Right kidney (tissue), 1 donor: ENCODE data around the gene IL6ST.

Experiments
- DNase-seq: peaks from one replicate; pipeline ENCODE4 v3.0.0-alpha.2; 2016

IL6ST gene

DNA sequence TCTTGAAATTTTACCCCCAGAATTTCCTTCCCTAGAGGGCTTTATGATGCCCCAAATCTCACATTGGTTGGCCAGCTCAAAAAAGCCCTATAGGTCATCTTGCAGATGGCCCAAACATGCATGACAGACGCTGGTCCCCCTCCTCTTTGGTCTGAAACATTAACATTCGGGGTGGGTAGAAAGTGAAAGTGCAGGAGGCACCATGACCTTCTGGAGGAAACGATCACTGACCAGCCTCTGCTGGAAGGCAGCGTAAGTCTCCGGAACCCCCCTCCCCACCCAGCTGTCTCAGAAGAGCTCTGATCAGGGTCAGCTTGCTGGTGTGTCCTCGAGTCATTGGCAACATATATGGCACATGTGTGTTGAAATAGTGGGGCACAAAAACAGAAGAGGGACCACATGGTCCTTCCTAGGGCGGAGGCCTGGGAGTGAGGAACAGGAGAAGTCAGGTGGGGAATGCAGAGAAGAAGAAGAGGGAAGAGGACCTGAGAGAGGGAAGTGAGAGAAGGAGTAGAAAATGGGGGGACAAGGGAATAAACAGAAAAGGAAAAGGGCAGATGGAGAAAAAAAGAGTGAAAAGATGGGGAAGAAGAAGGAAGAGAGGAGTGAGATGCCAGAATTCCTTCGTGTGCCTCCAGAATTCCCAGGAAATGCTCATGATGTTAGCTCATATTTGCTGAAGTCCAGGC lies 97.4 kb downstream of the IL6ST start:
- no peak for DNase-seq

DNA sequence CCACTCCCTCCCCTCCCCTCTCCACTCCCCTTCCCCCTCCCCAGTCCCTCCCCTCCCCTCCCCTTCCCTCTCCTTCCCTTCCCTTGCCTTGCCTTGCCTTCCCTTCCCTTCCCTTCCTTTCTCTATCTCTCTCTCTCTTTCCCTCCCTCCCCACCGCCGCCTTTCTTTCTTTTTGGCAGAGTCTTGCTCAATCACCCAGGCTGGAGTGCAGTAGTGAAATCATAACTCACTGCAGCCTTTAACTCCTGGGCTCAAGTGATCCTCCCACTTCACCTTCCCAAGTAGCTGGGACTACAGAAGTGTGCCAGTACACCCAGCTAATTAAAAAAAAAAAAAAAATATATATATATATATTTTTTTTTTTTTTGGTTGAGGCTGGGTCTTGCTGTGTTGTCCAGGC lies 98.1 kb downstream of the IL6ST start:
- DNase-seq, result no peak

DNA sequence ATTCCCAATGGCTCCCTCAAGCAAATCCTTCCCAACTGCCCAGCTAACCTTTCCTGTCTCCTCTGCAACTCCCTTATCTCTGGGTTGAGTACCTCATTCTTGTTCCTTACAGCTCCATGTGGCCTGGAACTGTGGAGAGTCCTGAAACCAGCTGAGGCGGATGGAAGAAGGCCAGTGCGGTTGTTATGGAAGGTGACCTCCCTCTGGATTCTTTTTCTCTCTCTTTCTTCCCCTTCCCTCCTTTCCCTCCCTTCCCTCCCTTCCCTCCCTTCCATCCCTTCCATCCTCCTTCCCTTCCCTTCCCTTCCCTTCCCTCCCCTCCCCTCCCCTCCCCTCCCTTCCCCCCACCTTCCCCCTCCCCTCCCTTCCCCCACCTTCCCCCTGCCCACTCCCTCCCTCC lies 98.5 kb downstream of the IL6ST start:
- DNase-seq, result no peak

DNA sequence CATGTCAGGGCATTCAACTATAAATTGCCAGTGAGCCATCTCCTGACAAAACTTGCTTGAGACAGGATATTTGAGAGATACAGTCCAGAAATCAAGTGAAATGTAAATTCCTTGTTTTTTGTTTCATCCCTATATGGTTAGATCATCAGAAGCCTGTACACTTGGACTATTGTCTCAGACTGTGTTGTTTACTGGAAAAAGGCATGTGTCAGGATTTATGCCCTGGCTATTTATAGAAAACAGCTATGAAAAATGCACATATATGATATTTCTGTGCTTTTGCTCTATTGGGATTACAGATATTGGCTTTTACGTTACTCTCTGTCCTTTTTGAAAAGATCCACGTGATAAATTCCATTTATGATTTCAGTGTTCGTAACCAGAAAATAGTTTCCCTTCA lies 99.4 kb downstream of the IL6ST start:
- no peak for DNase-seq

DNA sequence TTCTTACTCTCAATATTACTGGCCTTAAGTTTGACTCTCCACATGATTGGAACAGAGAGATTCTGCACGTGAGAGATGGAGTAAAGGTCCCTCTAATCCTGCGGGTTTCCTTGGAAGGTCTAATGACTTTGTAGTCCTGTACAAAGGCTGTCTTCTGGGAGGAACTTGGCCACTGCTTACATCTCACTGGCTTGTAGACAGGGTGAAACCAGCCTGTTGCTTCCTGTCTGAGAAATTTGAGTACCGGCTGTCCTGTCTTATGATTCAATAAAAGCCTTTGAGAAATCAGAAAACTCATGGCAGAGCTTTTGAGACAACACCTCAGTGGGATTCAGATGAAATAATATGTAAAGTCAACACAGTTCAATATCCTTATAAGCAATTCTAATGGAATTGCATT lies 100.6 kb downstream of the IL6ST start:
- no peak for DNase-seq

DNA sequence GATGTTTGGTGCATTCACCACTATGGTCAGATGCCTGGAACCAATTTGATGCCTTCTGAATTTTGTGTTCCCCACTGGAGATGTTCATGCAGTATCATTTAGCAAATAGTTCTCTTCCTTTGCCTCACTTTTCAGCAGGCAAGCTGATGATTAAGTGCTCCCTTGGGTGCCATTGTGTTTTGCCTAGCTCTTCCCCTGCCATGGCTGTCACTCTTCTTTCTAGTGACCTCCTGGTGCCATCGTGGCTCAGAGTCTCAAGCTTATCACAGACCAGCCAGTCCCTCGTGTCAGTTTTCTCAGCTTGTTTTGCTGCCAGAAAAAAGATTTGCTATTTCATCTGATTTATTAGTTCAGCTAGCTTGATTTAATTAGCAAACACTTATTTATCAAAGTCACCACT lies 102.3 kb downstream of the IL6ST start:
- no peak for DNase-seq

DNA sequence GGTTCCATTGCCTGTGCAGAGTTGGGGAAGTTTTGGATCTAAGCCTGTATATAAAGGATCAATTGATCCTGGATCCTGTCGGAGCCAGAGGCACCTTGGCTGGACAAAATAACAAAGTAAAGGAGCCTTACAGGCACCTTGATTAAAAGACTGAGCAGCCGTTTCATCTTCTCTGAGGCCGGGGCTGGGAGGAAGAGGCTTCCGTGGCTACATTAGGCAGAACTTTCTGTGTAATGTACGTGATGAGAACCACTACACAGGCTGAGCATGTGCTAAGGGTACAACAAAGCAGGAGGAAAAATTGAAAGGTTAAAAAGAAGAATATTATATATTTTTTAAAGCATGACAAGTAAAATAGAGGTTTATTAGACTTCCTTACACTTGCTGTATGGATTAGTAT lies 106.6 kb downstream of the IL6ST start:
- DNase-seq, result no peak

DNA sequence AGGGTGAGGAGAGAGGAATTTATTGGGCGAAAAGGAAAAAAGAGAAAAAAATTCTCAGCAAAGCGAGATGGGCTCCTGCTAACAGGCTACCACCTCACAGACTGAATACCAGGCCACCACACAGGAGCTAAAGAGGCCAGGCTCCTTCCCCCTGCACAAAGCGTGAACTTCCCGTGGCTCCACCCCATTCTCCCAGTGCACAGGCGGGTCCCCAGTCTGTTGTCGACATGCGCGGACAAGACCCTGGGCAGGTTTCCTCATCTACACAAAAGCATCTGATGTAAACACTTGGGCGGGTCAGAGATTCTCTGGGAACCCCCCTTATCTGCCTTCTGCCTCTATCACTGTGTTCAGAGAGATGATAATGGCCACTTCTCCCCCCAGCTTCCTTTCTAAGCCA lies 109.4 kb downstream of the IL6ST start:
- no peak for DNase-seq
